Adrenal gland (tissue), 12 donors: ENCODE data around the gene SLC39A5. TPM values are rescaled to one million over a fixed set of nuclear protein-coding genes. Genes with fewer than 3 reads are reported as not detected.
A peak's percentile ranks its signal among the peaks of the same experiment; 100 is the strongest.

Source experiments
- DNase-seq, 7 donors: peaks; one replicate each; pipeline ENCODE4 v3.0.0-alpha.2; 2019 to 2020
- H3K27ac ChIP-seq, 5 donors: fragments of 200-600 bp; sonication (generic) in 4 of 5; 1 replicate in 3 of 5; 2 replicates in 2 of 5; pipeline versions ENCODE4 v1.5.1 to v1.8.0; 2016 to 2020; ENCODE audit warnings: mild to moderate bottlenecking in 1 of 5
- H3K27me3 ChIP-seq: fragments of 200-600 bp; 2 replicates; pipeline ENCODE4 v1.8.0; 2021
- H3K36me3 ChIP-seq, 2 donors: fragments of 200-600 bp; replicated peaks in 1 of 2; 1 replicate in 1 of 2; 2 replicates in 1 of 2; pipeline versions ENCODE4 v1.5.1 to v1.8.0; 2018 to 2022
- H3K4me1 ChIP-seq, 2 donors: fragments of 200-600 bp; replicated peaks in 1 of 2; 1 replicate in 1 of 2; 2 replicates in 1 of 2; pipeline versions ENCODE4 v1.5.1 to v1.8.0; 2018 to 2021
- H3K4me3 ChIP-seq, 4 donors: fragments of 200-600 bp; sonication (generic) in 3 of 4; one replicate each; pipeline ENCODE4 v1.5.1; 2016 to 2018
- H3K9me3 ChIP-seq, 3 donors: fragments of 200-600 bp; sonication (generic) in 1 of 3; replicated peaks in 1 of 3; 1 replicate in 2 of 3; 2 replicates in 1 of 3; pipeline versions ENCODE4 v1.5.1 to v1.8.0; 2016 to 2021
- CTCF ChIP-seq, 6 experiments: fragments of 450-650 bp in 4 of 6; fragments of 200-600 bp in 2 of 6; sonication (generic) in 1 of 6; IDR thresholded peaks; 1 replicate in 5 of 6; 2 replicates in 1 of 6; pipeline versions ENCODE4 v1.5.1 to v1.8.0; 2016 to 2021; ENCODE audit warnings: antibody characterized with exemption in 6 of 6, mild to moderate bottlenecking in 2 of 6, moderate library complexity in 1 of 6
- POLR2A ChIP-seq, 2 donors: fragments of 450-650 bp; IDR thresholded peaks; one replicate each; pipeline ENCODE4 v1.6.1; 2017; ENCODE audit warnings: antibody characterized with exemption in 2 of 2, mild to moderate bottlenecking in 2 of 2, moderate library complexity in 1 of 2
- WGBS, 4 donors: extraction: QIAGEN DNeasy Blood & Tissue Kit in 2 of 4; methylation state at CpG; one replicate each; pipeline versions ENCODE4 v1.1.5 to v1.1.7; 2013 to 2017; 5-methylcytosine and 5-hydroxymethylcytosine counted together
- intact Hi-C, 2 donors: fragments of 100-400 bp; cut with DNase I; formaldehyde crosslinking; loops; one replicate each; pipeline versions ENCODE4 v1.14.1 to v1.15.0; 2022 to 2023
- polyA plus RNA-seq, 3 donors: library from polyadenylated mRNA; stranded (reverse); fragments of 200-250 nt in 2 of 3; fragments of 350-450 nt in 1 of 3; fragmentation: Illumina TruSeq in 1 of 3; extraction: RNeasy Lipid Tissue Mini Kit (QIAGEN cat#74804) in 1 of 3; gene quantifications; one replicate each; pipeline ENCODE4 v1.2.3, GENCODE V29; 2013 to 2014
- total RNA-seq, 9 donors: library from RNA; depleted of rRNA in 4 of 9; stranded (reverse); fragments of >200 nt in 4 of 9; fragments of 120-200 nt in 1 of 9; fragmentation: NEBNext Ultra II Directional in 1 of 9; extraction: Animal tissue kit (Norgen Biotek cat#: 25700) in 1 of 9; gene quantifications; one replicate each; pipeline versions ENCODE4 v1.1.0 to v1.2.4, GENCODE V29; 2013 to 2023
- donor health status: healthy with polysubstance abuse.
- donor health status: Bipolar disorder and iron deficiency.
- donor health status: DM: yes; HTN: yes; CAD: no.
- donor health status: DM: no; HTN: no; CAD: no.
- donor health status: DM: no; HTN: no; CAD: no.
- donor health status: DM: yes; HTN: yes; CAD: no.

The SLC39A5 gene
- total and polyA plus RNA-seq, 12 donors: 0.50 to 2.0 (median 0.65) TPM; not detected in 7

- Histone ChIP-seq H3K36me3 (peaks cover 0 to 55% of the 10 kb centered on the region in 2 donors), H3K27me3 (no peaks in the 10 kb centered on the region), H3K4me3 (no peak overlapping the region), H3K27ac (no peak overlapping the region), H3K4me1 (peaks cover 0 to 6% of the 10 kb centered on the region in 2 donors), H3K9me3 (no peaks in the 10 kb centered on the region)
- TF ChIP-seq CTCF (IDR thresholded peaks at IDR 0.05) (peak in 1 of 6 experiments; percentile 5), POLR2A (IDR thresholded peaks at IDR 0.05) (no peak)
- no peak for DNase-seq
- intact Hi-C loops: no loop called here
These were observed 24.4 kb upstream of the SLC39A5 start for GRCh38 chr12:56205445-56205844.

GRCh38 chr12:56206452-56207166 is 23.2 kb upstream of the SLC39A5 start:
- no peak for TF ChIP-seq POLR2A (IDR thresholded peaks at IDR 0.05)
- TF ChIP-seq CTCF (IDR thresholded peaks at IDR 0.05): peak; percentile 22 to 67 (median 57)
- Histone ChIP-seq H3K9me3 (no peaks in the 10 kb centered on the region), H3K4me1 (peaks cover 0 to 6% of the 10 kb centered on the region in 2 donors), H3K27ac (peak overlapping the region in 1 of 5 donors; percentile 42), H3K36me3 (peaks cover 0 to 67% of the 10 kb centered on the region in 2 donors), H3K4me3 (no peak overlapping the region), H3K27me3 (no peaks in the 10 kb centered on the region)
- peak; percentile 56 to 88 (median 67) for DNase-seq
- WGBS, 4 donors: 56 to 73% (median 57%) methylated on average over 11 to 14 of the region's 14 CpGs
- intact Hi-C loops: no loop called here

- DNase-seq: peak in 2 of 7 donors; percentile 25 to 82
- no peak overlapping the region for H3K4me3 ChIP-seq
- intact Hi-C loops: no loop called here
- 78 to 90% (median 87%) methylated on average over 6 of the region's 6 CpGs for WGBS, 4 donors
- no peak overlapping the region for H3K27ac ChIP-seq
- H3K27me3 ChIP-seq: no peaks in the 10 kb centered on the region
- peaks cover 0 to 81% of the 10 kb centered on the region in 2 donors for H3K36me3 ChIP-seq
- no peaks in the 10 kb centered on the region for H3K4me1 ChIP-seq
- TF ChIP-seq POLR2A (IDR thresholded peaks at IDR 0.05): no peak
- H3K9me3 ChIP-seq: no peaks in the 10 kb centered on the region
These were observed 21.8 kb upstream of the SLC39A5 start for GRCh38 chr12:56208006-56208405.

- Histone ChIP-seq H3K4me1 (no peaks in the 10 kb centered on the region), H3K36me3 (peaks cover 0 to 87% of the 10 kb centered on the region in 2 donors), H3K27ac (no peak overlapping the region), H3K9me3 (no peaks in the 10 kb centered on the region), H3K27me3 (no peaks in the 10 kb centered on the region), H3K4me3 (no peak overlapping the region)
- DNase-seq: no peak
- intact Hi-C loops: no loop called here
- TF ChIP-seq CTCF (IDR thresholded peaks at IDR 0.05) (no peak), POLR2A (IDR thresholded peaks at IDR 0.05) (no peak)
- WGBS, 4 donors: 74 to 100% (median 80%) methylated on average over 1 of the region's 1 CpG
These were observed 17.5 kb upstream of the SLC39A5 start for GRCh38 chr12:56212361-56212760.

- no peak for DNase-seq
- Histone ChIP-seq H3K36me3 (peaks cover 0 to 74% of the 10 kb centered on the region in 2 donors), H3K27me3 (no peaks in the 10 kb centered on the region), H3K9me3 (no peaks in the 10 kb centered on the region), H3K4me3 (no peak overlapping the region), H3K27ac (no peak overlapping the region), H3K4me1 (no peaks in the 10 kb centered on the region)
- TF ChIP-seq POLR2A (IDR thresholded peaks at IDR 0.05) (no peak), CTCF (IDR thresholded peaks at IDR 0.05) (no peak)
- intact Hi-C loops: no loop called here
- WGBS, 4 donors: 75 to 87% (median 81%) methylated on average over 5 of the region's 5 CpGs
These were observed 16.0 kb upstream of the SLC39A5 start for GRCh38 chr12:56213878-56214277.
